ENCODE data around the gene DACH1.

The DACH1 gene

GRCh38 chr13:71701741-71702140, 165.3 kb downstream of the DACH1 start:
- DNase-seq (ENCODE audit: low read depth): no peak

- DNase-seq (ENCODE audit: low read depth): no peak
Observed at GRCh38 chr13:71699342-71699741, 167.7 kb downstream of the DACH1 start.

- no peak for DNase-seq (ENCODE audit: low read depth)
Observed at GRCh38 chr13:71695662-71696061, 171.3 kb downstream of the DACH1 start.

GRCh38 chr13:71685072-71685471, 181.9 kb downstream of the DACH1 start:
- DNase-seq (ENCODE audit: low read depth): no peak

- DNase-seq (ENCODE audit: low read depth): no peak
Observed at GRCh38 chr13:71681901-71682613, 184.9 kb downstream of the DACH1 start.

- no peak for DNase-seq (ENCODE audit: low read depth)
Observed at GRCh38 chr13:71677124-71677523, 189.9 kb downstream of the DACH1 start.

- no peak for DNase-seq (ENCODE audit: low read depth)
Observed at GRCh38 chr13:71672512-71672911, 194.5 kb downstream of the DACH1 start.

GRCh38 chr13:71663431-71663830, 203.6 kb downstream of the DACH1 start:
- no peak for DNase-seq (ENCODE audit: low read depth)

- DNase-seq (ENCODE audit: low read depth): peak; percentile 12
Observed at GRCh38 chr13:71661921-71662320, 205.1 kb downstream of the DACH1 start.

GRCh38 chr13:71659404-71659803, 207.6 kb downstream of the DACH1 start:
- no peak for DNase-seq (ENCODE audit: low read depth)

GRCh38 chr13:71645467-71645866, 221.5 kb downstream of the DACH1 start:
- no peak for DNase-seq (ENCODE audit: low read depth)

GRCh38 chr13:71644579-71644978, 222.4 kb downstream of the DACH1 start:
- no peak for DNase-seq (ENCODE audit: low read depth)

GRCh38 chr13:71643448-71643860, 223.6 kb downstream of the DACH1 start:
- no peak for DNase-seq (ENCODE audit: low read depth)

GRCh38 chr13:71638751-71639150, 228.3 kb downstream of the DACH1 start:
- DNase-seq (ENCODE audit: low read depth): no peak

- no peak for DNase-seq (ENCODE audit: low read depth)
Observed at GRCh38 chr13:71634602-71635443, 232.2 kb downstream of the DACH1 start.

GRCh38 chr13:71634182-71634581, 232.8 kb downstream of the DACH1 start:
- no peak for DNase-seq (ENCODE audit: low read depth)

GRCh38 chr13:71632721-71633120, 234.3 kb downstream of the DACH1 start:
- DNase-seq (ENCODE audit: low read depth): no peak

GRCh38 chr13:71632206-71632605, 234.8 kb downstream of the DACH1 start:
- DNase-seq (ENCODE audit: low read depth): no peak

GRCh38 chr13:71629167-71629566, 237.8 kb downstream of the DACH1 start:
- DNase-seq (ENCODE audit: low read depth): no peak

GRCh38 chr13:71626421-71627117, 240.4 kb downstream of the DACH1 start:
- no peak for DNase-seq (ENCODE audit: low read depth)

GRCh38 chr13:71625694-71626093, 241.3 kb downstream of the DACH1 start:
- peak; percentile 10 for DNase-seq (ENCODE audit: low read depth)

- no peak for DNase-seq (ENCODE audit: low read depth)
Observed at GRCh38 chr13:71624653-71625600, 242.1 kb downstream of the DACH1 start.

Measured in GM04504 (cell line).